Subcutaneous adipose tissue (tissue), 4 donors: ENCODE measurements around the gene PDE4A. TPM values are rescaled to one million over a fixed set of nuclear protein-coding genes. Genes with fewer than 3 reads are reported as not detected.

Source experiments
- CTCF ChIP-seq: fragments of 450-650 bp; IDR thresholded peaks from one replicate; pipeline ENCODE4 v1.5.1; 2016; ENCODE audit warnings: low read depth, mild to moderate bottlenecking, control low read depth, antibody characterized with exemption, moderate library complexity
- total RNA-seq, 4 donors: library from RNA; depleted of rRNA; stranded (reverse); fragments of >200 nt; gene quantifications; one replicate each; pipeline ENCODE4 v1.1.0, GENCODE V29; 2016

PDE4A gene
- total RNA-seq, 4 donors from 2014 or later = 14.3 to 26.6 (median 17.8) TPM

- no peak for TF ChIP-seq CTCF
Observed at GRCh38 chr19:10408511-10409283, 11.6 kb upstream of the PDE4A start.

- no peak for TF ChIP-seq CTCF
Observed at GRCh38 chr19:10412257-10412977, 7.9 kb upstream of the PDE4A start.

GRCh38 chr19:10416083-10416379 is 4.3 kb upstream of the PDE4A start:
- TF ChIP-seq CTCF = no peak

- no peak for TF ChIP-seq CTCF
Observed at GRCh38 chr19:10416380-10417257, 3.7 kb upstream of the PDE4A start.

- no peak for TF ChIP-seq CTCF
Observed at GRCh38 chr19:10417541-10418234, 2.6 kb upstream of the PDE4A start.

- no peak for TF ChIP-seq CTCF
Observed at GRCh38 chr19:10418235-10418484, 2.2 kb upstream of the PDE4A start.
